Neural cell (in vitro differentiated cells): Measurements from ENCODE around the gene NACC1. TPM values are rescaled to one million over a fixed set of nuclear protein-coding genes. Genes with fewer than 3 reads are reported as not detected.

Source experiments
- H2AFZ ChIP-seq: fragments of 200-600, 300-800 bp; sonication (generic), shearing (Covaris generic); 2 replicates; pipeline ENCODE4 v1.6.0; 2014; ENCODE audit warnings: low read depth, mild to moderate bottlenecking, antibody characterized with exemption, low read length, moderate library complexity
- H3F3A ChIP-seq: fragments of 200-600 bp; shearing (Covaris generic); 2 replicates; pipeline ENCODE4 v1.6.1; 2016; ENCODE audit warnings: mild to moderate bottlenecking, moderate library complexity, mixed read lengths, antibody characterized with exemption, low read length; ENCODE audit not compliant: insufficient read depth, poor library complexity, severe bottlenecking
- H3K27ac ChIP-seq: fragments of 200-600, 300-800 bp; sonication (generic), shearing (Covaris generic); 2 replicates; pipeline ENCODE4 v1.5.1; 2014; ENCODE audit warnings: mild to moderate bottlenecking, low read length, moderate library complexity
- H3K27me3 ChIP-seq: fragments of 300-800, 200-600 bp; sonication (generic), shearing (Covaris generic); 2 replicates; pipeline ENCODE4 v1.6.0; 2014; ENCODE audit warnings: mild to moderate bottlenecking, low read depth, low read length, moderate library complexity; ENCODE audit not compliant: insufficient read depth
- H3K36me3 ChIP-seq: fragments of 300-800, 200-600 bp; sonication (generic), shearing (Covaris generic); 2 replicates; pipeline ENCODE4 v1.5.1; 2014; ENCODE audit warnings: mild to moderate bottlenecking, antibody characterized with exemption, low read length, moderate library complexity; ENCODE audit not compliant: insufficient read depth
- H3K4me2 ChIP-seq: fragments of 300-800, 200-600 bp; sonication (generic), shearing (Covaris generic); 2 replicates; pipeline ENCODE4 v1.6.0; 2014; ENCODE audit warnings: mild to moderate bottlenecking, low read length
- H3K4me3 ChIP-seq: fragments of 300-800, 200-600 bp; sonication (generic), shearing (Covaris generic); 2 replicates; pipeline ENCODE4 v1.5.1; 2014; ENCODE audit warnings: mild to moderate bottlenecking, low read length, moderate library complexity
- H3K79me2 ChIP-seq: fragments of 200-600 bp; shearing (Covaris generic); replicated peaks from 2 replicates; pipeline ENCODE4 v1.6.0; 2014; ENCODE audit warnings: mild to moderate bottlenecking, low read length, moderate library complexity; ENCODE audit not compliant: insufficient read depth
- H3K9ac ChIP-seq: fragments of 300-800, 200-600 bp; sonication (generic), shearing (Covaris generic); 2 replicates; pipeline ENCODE4 v1.6.1; 2016; ENCODE audit warnings: mild to moderate bottlenecking, low read length, mixed read lengths
- H3K9me2 ChIP-seq: fragments of 200-600 bp; shearing (Covaris generic); 2 replicates; pipeline ENCODE4 v1.6.1; 2016; ENCODE audit warnings: mild to moderate bottlenecking, low read length, mixed read lengths; ENCODE audit not compliant: insufficient read depth
- H3K9me3 ChIP-seq: fragments of 200-600, 300-800 bp; sonication (generic), shearing (Covaris generic); 2 replicates; pipeline ENCODE4 v1.6.1; 2016; ENCODE audit warnings: mild to moderate bottlenecking, mixed run types, low read length, moderate library complexity, mixed read lengths
- H4K20me1 ChIP-seq: fragments of 200-600 bp; shearing (Covaris generic); 2 replicates; pipeline ENCODE4 v1.6.1; 2016; ENCODE audit warnings: mild to moderate bottlenecking, mixed run types; ENCODE audit not compliant: insufficient read depth
- CTCF ChIP-seq: fragments of 450-650 bp; IDR thresholded peaks from 2 replicates; pipeline ENCODE4 v1.5.1; 2014; ENCODE audit warnings: antibody characterized with exemption, mild to moderate bottlenecking, moderate library complexity; ENCODE audit not compliant: poor library complexity, severe bottlenecking
- EP300 ChIP-seq: fragments of 450-650 bp; conservative IDR thresholded peaks from 2 replicates; pipeline ENCODE4 v1.6.1; 2014; ENCODE audit warnings: antibody characterized with exemption, mild to moderate bottlenecking, moderate library complexity; ENCODE audit not compliant: poor library complexity, severe bottlenecking
- EZH2 ChIP-seq: fragments of 200-600, 300-800 bp; shearing (Covaris generic), sonication (generic); IDR thresholded peaks from 2 replicates; pipeline ENCODE4 v1.6.1; 2014; ENCODE audit warnings: antibody characterized with exemption, low read length, borderline replicate concordance, mild to moderate bottlenecking; ENCODE audit not compliant: insufficient read depth, poor library complexity, severe bottlenecking
- MXI1 ChIP-seq: fragments of 450-650 bp; conservative IDR thresholded peaks from 2 replicates; pipeline ENCODE4 v1.6.1; 2014; ENCODE audit warnings: antibody characterized with exemption, mild to moderate bottlenecking; ENCODE audit not compliant: poor library complexity, severe bottlenecking
- POLR2AphosphoS5 ChIP-seq: IDR thresholded peaks from 2 replicates; pipeline ENCODE4 v1.6.1; 2012
- RAD21 ChIP-seq: fragments of 450-650 bp; conservative IDR thresholded peaks from 2 replicates; pipeline ENCODE4 v1.6.1; 2014; ENCODE audit warnings: antibody characterized with exemption, mild to moderate bottlenecking, moderate library complexity
- SMC3 ChIP-seq: fragments of 450-650 bp; conservative IDR thresholded peaks from 2 replicates; pipeline ENCODE4 v1.6.1; 2014; ENCODE audit warnings: antibody characterized with exemption, mild to moderate bottlenecking, moderate library complexity; ENCODE audit not compliant: poor library complexity
- TAF1 ChIP-seq: IDR thresholded peaks from 2 replicates; pipeline ENCODE4 v1.6.1; 2012; ENCODE audit warnings: low read depth
- polyA plus RNA-seq: library from polyadenylated mRNA; depleted of rRNA; stranded (reverse); fragments of >200 nt; gene quantifications from 2 replicates; pipeline ENCODE4 v1.2.3, GENCODE V29; 2014
- TF ChIP-seq, protein P1 (sequence below): IDR thresholded peaks from 2 replicates; pipeline ENCODE4 v1.6.1; 2012; ENCODE audit warnings: borderline replicate concordance

Gene NACC1
- polyA plus RNA-seq, 1 donor from 2014 or later, result 16.1 TPM

DNA sequence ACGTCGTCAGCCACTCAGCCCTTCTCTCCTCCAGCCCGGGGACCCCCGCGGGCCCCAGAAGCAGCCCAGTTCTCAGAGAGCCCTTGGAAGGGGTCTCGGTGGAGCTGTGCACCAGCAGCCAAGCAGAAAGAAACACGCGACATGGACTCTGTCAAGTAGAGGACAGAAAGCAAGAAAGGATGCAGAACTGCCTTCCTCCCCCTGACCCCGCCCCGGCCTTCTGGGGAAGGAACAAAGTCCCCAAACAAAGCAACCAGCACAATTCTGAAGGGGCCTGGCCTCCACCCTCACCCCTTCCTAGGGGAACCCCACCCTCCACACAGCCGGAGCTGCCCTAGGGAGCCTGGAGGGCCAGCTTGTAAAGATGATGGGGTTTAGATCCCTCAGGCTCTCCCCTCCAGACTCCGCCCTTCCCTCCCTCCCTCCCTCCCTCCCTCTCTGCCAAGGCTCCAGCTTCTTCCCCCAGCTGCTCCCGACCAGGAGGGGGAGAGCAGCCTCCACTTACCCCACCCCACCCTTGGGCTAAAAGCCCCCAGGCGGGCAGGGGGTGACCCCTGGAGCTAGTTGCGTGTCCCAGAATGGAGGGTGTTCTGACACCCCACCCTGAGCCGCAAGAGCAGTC is 23.2 kb upstream of the NACC1 start:
- Histone ChIP-seq H3K27me3 (peaks cover 60% of the 10 kb centered on the region), H3K9me3 (no peaks in the 10 kb centered on the region), H4K20me1 (no peaks in the 10 kb centered on the region), H3K9ac (no peak overlapping the region), H3K9me2 (no peaks in the 10 kb centered on the region), H3K4me2 (no peak overlapping the region), H3K4me3 (no peak overlapping the region), H3K27ac (no peak overlapping the region), H2AFZ (no peak overlapping the region), H3F3A (no peaks in the 10 kb centered on the region), H3K79me2 (no peaks in the 10 kb centered on the region), H3K36me3 (no peaks in the 10 kb centered on the region)
- no peak for TF ChIP-seq TAF1
- no peak for TF ChIP-seq POLR2AphosphoS5
- TF ChIP-seq, protein P1, sequence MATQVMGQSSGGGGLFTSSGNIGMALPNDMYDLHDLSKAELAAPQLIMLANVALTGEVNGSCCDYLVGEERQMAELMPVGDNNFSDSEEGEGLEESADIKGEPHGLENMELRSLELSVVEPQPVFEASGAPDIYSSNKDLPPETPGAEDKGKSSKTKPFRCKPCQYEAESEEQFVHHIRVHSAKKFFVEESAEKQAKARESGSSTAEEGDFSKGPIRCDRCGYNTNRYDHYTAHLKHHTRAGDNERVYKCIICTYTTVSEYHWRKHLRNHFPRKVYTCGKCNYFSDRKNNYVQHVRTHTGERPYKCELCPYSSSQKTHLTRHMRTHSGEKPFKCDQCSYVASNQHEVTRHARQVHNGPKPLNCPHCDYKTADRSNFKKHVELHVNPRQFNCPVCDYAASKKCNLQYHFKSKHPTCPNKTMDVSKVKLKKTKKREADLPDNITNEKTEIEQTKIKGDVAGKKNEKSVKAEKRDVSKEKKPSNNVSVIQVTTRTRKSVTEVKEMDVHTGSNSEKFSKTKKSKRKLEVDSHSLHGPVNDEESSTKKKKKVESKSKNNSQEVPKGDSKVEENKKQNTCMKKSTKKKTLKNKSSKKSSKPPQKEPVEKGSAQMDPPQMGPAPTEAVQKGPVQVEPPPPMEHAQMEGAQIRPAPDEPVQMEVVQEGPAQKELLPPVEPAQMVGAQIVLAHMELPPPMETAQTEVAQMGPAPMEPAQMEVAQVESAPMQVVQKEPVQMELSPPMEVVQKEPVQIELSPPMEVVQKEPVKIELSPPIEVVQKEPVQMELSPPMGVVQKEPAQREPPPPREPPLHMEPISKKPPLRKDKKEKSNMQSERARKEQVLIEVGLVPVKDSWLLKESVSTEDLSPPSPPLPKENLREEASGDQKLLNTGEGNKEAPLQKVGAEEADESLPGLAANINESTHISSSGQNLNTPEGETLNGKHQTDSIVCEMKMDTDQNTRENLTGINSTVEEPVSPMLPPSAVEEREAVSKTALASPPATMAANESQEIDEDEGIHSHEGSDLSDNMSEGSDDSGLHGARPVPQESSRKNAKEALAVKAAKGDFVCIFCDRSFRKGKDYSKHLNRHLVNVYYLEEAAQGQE, result no peak
- TF ChIP-seq CTCF, result no peak
- TF ChIP-seq EP300, result no peak
- no peak for TF ChIP-seq SMC3
- no peak for TF ChIP-seq RAD21
- no peak for TF ChIP-seq MXI1
- TF ChIP-seq EZH2, result no peak

DNA sequence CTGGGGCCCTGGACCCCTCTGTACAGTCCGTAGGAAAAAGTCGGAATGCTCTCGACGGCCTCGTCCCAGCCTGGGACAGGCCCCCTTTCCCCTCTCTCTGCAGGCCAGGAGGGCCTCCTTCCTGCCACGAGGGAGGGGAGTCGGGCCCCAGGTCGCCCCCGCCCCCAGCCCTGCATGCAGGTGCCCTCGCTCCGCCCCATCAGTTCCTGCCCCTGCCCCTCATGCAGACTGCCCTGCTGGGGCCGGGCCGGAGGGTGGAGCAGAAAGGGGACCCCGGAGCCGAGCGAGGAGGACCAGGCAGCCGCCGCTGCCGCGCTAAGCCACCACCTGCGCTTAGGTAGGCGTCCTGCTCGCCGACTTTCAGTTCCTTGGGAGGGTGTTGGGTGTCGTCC is 22.7 kb upstream of the NACC1 start:
- TF ChIP-seq SMC3 (no peak), RAD21 (no peak), POLR2AphosphoS5 (no peak), TAF1 (no peak), EP300 (no peak), EZH2 (no peak), CTCF (no peak), MXI1 (no peak)
- TF ChIP-seq, protein P1, result no peak
- H3K4me2 ChIP-seq, result no peak overlapping the region
- H3K79me2 ChIP-seq, result no peaks in the 10 kb centered on the region
- H3K27me3 ChIP-seq, result peaks cover 65% of the 10 kb centered on the region
- no peaks in the 10 kb centered on the region for H3K36me3 ChIP-seq
- no peak overlapping the region for H2AFZ ChIP-seq
- no peaks in the 10 kb centered on the region for H3K9me3 ChIP-seq
- no peak overlapping the region for H3K27ac ChIP-seq
- no peak overlapping the region for H3K4me3 ChIP-seq
- no peak overlapping the region for H3K9ac ChIP-seq
- no peaks in the 10 kb centered on the region for H4K20me1 ChIP-seq
- H3F3A ChIP-seq, result no peaks in the 10 kb centered on the region
- H3K9me2 ChIP-seq, result no peaks in the 10 kb centered on the region
